Activated CD4-positive, CD25-positive, alpha-beta regulatory T cell (primary cell): ENCODE results near the gene SRGAP2.
"Not testable (repeated sequence)": the region's sequence is repeated elsewhere in the genome, so short reads cannot be mapped to it uniquely, and the experiment has no call there.

Experiments used
- DNase-seq, 4 experiments: peaks; one replicate each; lab custom pipeline; 2025; lab: John Stamatoyannopoulos, UW

SRGAP2 gene

GRCh38 chr1:206205569-206205968 is 2.2 kb downstream of the SRGAP2 start:
- DNase-seq, result not testable (repeated sequence)

- not testable (repeated sequence) for DNase-seq
Observed at GRCh38 chr1:206210802-206211201, 7.5 kb downstream of the SRGAP2 start.

- DNase-seq, result not testable (repeated sequence)
Observed at GRCh38 chr1:206215600-206216392, 12.5 kb downstream of the SRGAP2 start.

- not testable (repeated sequence) for DNase-seq
Observed at GRCh38 chr1:206218285-206218684, 14.9 kb downstream of the SRGAP2 start.

- DNase-seq, result not testable (repeated sequence)
Observed at GRCh38 chr1:206218765-206219164, 15.4 kb downstream of the SRGAP2 start.

- DNase-seq, result not testable (repeated sequence)
Observed at GRCh38 chr1:206219514-206220331, 16.4 kb downstream of the SRGAP2 start.

GRCh38 chr1:206220332-206221000 is 17.1 kb downstream of the SRGAP2 start:
- not testable (repeated sequence) for DNase-seq

GRCh38 chr1:206221585-206221984 is 18.2 kb downstream of the SRGAP2 start:
- DNase-seq, result not testable (repeated sequence)

GRCh38 chr1:206224190-206224776 is 20.9 kb downstream of the SRGAP2 start:
- not testable (repeated sequence) for DNase-seq

GRCh38 chr1:206225386-206225785 is 22.0 kb downstream of the SRGAP2 start:
- DNase-seq, result not testable (repeated sequence)

GRCh38 chr1:206226886-206227285 is 23.5 kb downstream of the SRGAP2 start:
- not testable (repeated sequence) for DNase-seq

- not testable (repeated sequence) for DNase-seq
Observed at GRCh38 chr1:206229286-206229685, 25.9 kb downstream of the SRGAP2 start.

GRCh38 chr1:206231989-206232388 is 28.6 kb downstream of the SRGAP2 start:
- DNase-seq, result not testable (repeated sequence)

- DNase-seq, result not testable (repeated sequence)
Observed at GRCh38 chr1:206232970-206233645, 29.8 kb downstream of the SRGAP2 start.

- DNase-seq, result not testable (repeated sequence)
Observed at GRCh38 chr1:206234189-206234916, 31.0 kb downstream of the SRGAP2 start.

GRCh38 chr1:206235190-206235589 is 31.8 kb downstream of the SRGAP2 start:
- not testable (repeated sequence) for DNase-seq

GRCh38 chr1:206240288-206240687 is 36.9 kb downstream of the SRGAP2 start:
- DNase-seq, result not testable (repeated sequence)

GRCh38 chr1:206243335-206243734 is 40.0 kb downstream of the SRGAP2 start:
- not testable (repeated sequence) for DNase-seq

GRCh38 chr1:206245479-206245878 is 42.1 kb downstream of the SRGAP2 start:
- DNase-seq, result not testable (repeated sequence)

GRCh38 chr1:206246129-206246886 is 43.0 kb downstream of the SRGAP2 start:
- DNase-seq, result not testable (repeated sequence)
